ENCODE results near the gene JMJD7. TPM values are rescaled to one million over a fixed set of nuclear protein-coding genes. Genes with fewer than 3 reads are reported as not detected.

JMJD7 gene
- total and polyA plus RNA-seq, 2 donors (not counting 1 experiment from before 2014, with no cell fraction given): 33.4 to 43.9 TPM

- TF ChIP-seq, protein P1, sequence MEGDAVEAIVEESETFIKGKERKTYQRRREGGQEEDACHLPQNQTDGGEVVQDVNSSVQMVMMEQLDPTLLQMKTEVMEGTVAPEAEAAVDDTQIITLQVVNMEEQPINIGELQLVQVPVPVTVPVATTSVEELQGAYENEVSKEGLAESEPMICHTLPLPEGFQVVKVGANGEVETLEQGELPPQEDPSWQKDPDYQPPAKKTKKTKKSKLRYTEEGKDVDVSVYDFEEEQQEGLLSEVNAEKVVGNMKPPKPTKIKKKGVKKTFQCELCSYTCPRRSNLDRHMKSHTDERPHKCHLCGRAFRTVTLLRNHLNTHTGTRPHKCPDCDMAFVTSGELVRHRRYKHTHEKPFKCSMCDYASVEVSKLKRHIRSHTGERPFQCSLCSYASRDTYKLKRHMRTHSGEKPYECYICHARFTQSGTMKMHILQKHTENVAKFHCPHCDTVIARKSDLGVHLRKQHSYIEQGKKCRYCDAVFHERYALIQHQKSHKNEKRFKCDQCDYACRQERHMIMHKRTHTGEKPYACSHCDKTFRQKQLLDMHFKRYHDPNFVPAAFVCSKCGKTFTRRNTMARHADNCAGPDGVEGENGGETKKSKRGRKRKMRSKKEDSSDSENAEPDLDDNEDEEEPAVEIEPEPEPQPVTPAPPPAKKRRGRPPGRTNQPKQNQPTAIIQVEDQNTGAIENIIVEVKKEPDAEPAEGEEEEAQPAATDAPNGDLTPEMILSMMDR (IDR thresholded peaks at IDR 0.05): no peak
- TF ChIP-seq EZH2 (IDR thresholded peaks at IDR 0.05; ENCODE audit: borderline replicate concordance, insufficient read depth, low read depth, low read length, poor library complexity, severe bottlenecking): no peak
- CTCF ChIA-PET: no interaction called here
- no peak overlapping the region for H3K27ac Mint-ChIP-seq
Observed at GRCh38 chr15:41879321-41879845, 51.5 kb downstream of the JMJD7 start.

GRCh38 chr15:41880156-41880877 is 52.4 kb downstream of the JMJD7 start:
- 96% methylated on average over 5 of the region's 10 CpGs for WGBS (ENCODE audit: insufficient coverage)
- H3K27ac ChIP-seq (ENCODE audit: low read length in 2 of 2): no peak overlapping the region
- ChIA-PET POLR2A (no interaction called here), CTCF (interaction anchor here (0.6 to 1.5 kb wide), 3 partner anchors 12 to 1062 kb away, joined by 3 to 5 read pairs (median 4); no protein-coding TSS in a partner anchor)
- H3K79me2 ChIP-seq (ENCODE audit: control insufficient read depth, insufficient read depth, low read length): no peaks in the 10 kb centered on the region
- TF ChIP-seq, protein P1 (IDR thresholded peaks at IDR 0.05): no peak
- TF ChIP-seq EZH2 (IDR thresholded peaks at IDR 0.05; ENCODE audit: borderline replicate concordance, insufficient read depth, low read depth, low read length, poor library complexity, severe bottlenecking): no peak
- intact Hi-C loops (cut with micrococcal nuclease): no loop called here
- no peak overlapping the region for H3K9ac ChIP-seq (ENCODE audit: low read length)
- peaks cover 16 to 26% of the 10 kb centered on the region in 2 donors for H3K4me1 ChIP-seq (ENCODE audit: control insufficient read depth in 2 of 2, insufficient read depth in 2 of 2, low read length in 2 of 2)
- H3K4me3 Mint-ChIP-seq: no peak overlapping the region
- H3K27me3 ChIP-seq (replicated peaks in 1 of 4; ENCODE audit: control extremely low read depth in 1 of 4, control insufficient read depth in 3 of 4, insufficient read depth in 4 of 4, low read length in 3 of 4): peaks cover 0 to 29% (median 3%) of the 10 kb centered on the region in 4 experiments
- no peak for DNase-seq
- no peaks in the 10 kb centered on the region for H4K20me1 ChIP-seq (ENCODE audit: control insufficient read depth, insufficient read depth, low read length, poor library complexity, severe bottlenecking)
- peaks cover 23% of the 10 kb centered on the region for H3K27me3 Mint-ChIP-seq
- no peaks in the 10 kb centered on the region for H3K36me3 ChIP-seq (replicated peaks in 1 of 2; ENCODE audit: control extremely low read depth in 1 of 2, control insufficient read depth in 1 of 2, extremely low read depth in 1 of 2, insufficient read depth in 2 of 2, low read length in 1 of 2)
- H3K4me1 Mint-ChIP-seq: peaks cover 23% of the 10 kb centered on the region
- H3K27ac Mint-ChIP-seq: no peak overlapping the region
- no peak overlapping the region for H2AFZ ChIP-seq (ENCODE audit: insufficient read depth, low read depth, low read length, poor library complexity, severe bottlenecking)
- no peaks in the 10 kb centered on the region for H3K9me3 ChIP-seq (ENCODE audit: control extremely low read depth in 1 of 3, control insufficient read depth in 2 of 3, insufficient read depth in 1 of 3, low read length in 2 of 3)
- no peak for ATAC-seq (ENCODE audit: low read depth)
- H3K9me3 Mint-ChIP-seq (ENCODE audit: insufficient read depth): no peaks in the 10 kb centered on the region
- H3K4me3 ChIP-seq (ENCODE audit: control extremely low read depth in 1 of 5, extremely low read depth in 1 of 5, insufficient read depth in 1 of 5, low read depth in 2 of 5, low read length in 4 of 5): no peak overlapping the region
- H3K4me2 ChIP-seq (replicated peaks; ENCODE audit: low read depth, low read length, poor library complexity, severe bottlenecking): no peak overlapping the region

More at GRCh38 chr15:41879321-41879845, 51.5 kb downstream of the JMJD7 start:
- Histone ChIP-seq H3K4me1 (ENCODE audit: control insufficient read depth in 2 of 2, insufficient read depth in 2 of 2, low read length in 2 of 2) (peaks cover 16 to 26% of the 10 kb centered on the region in 2 donors), H3K27ac (ENCODE audit: low read length in 2 of 2) (no peak overlapping the region), H4K20me1 (ENCODE audit: control insufficient read depth, insufficient read depth, low read length, poor library complexity, severe bottlenecking) (no peaks in the 10 kb centered on the region), H3K4me2 (replicated peaks; ENCODE audit: low read depth, low read length, poor library complexity, severe bottlenecking) (no peak overlapping the region), H3K36me3 (replicated peaks in 1 of 2; ENCODE audit: control extremely low read depth in 1 of 2, control insufficient read depth in 1 of 2, extremely low read depth in 1 of 2, insufficient read depth in 2 of 2, low read length in 1 of 2) (no peaks in the 10 kb centered on the region), H3K79me2 (ENCODE audit: control insufficient read depth, insufficient read depth, low read length) (no peaks in the 10 kb centered on the region), H3K4me3 (ENCODE audit: control extremely low read depth in 1 of 5, extremely low read depth in 1 of 5, insufficient read depth in 1 of 5, low read depth in 2 of 5, low read length in 4 of 5) (no peak overlapping the region), H3K9ac (ENCODE audit: low read length) (no peak overlapping the region), H2AFZ (ENCODE audit: insufficient read depth, low read depth, low read length, poor library complexity, severe bottlenecking) (no peak overlapping the region), H3K9me3 (ENCODE audit: control extremely low read depth in 1 of 3, control insufficient read depth in 2 of 3, insufficient read depth in 1 of 3, low read length in 2 of 3) (no peaks in the 10 kb centered on the region), H3K27me3 (replicated peaks in 1 of 4; ENCODE audit: control extremely low read depth in 1 of 4, control insufficient read depth in 3 of 4, insufficient read depth in 4 of 4, low read length in 3 of 4) (peaks cover 0 to 31% (median 3%) of the 10 kb centered on the region in 4 experiments)
- WGBS (ENCODE audit: insufficient coverage): 91% methylated on average over 9 of the region's 10 CpGs
- Mint-ChIP-seq H3K9me3 (ENCODE audit: insufficient read depth) (no peaks in the 10 kb centered on the region), H3K4me1 (peaks cover 22% of the 10 kb centered on the region), H3K27me3 (peaks cover 23% of the 10 kb centered on the region), H3K4me3 (no peak overlapping the region)
- POLR2A ChIA-PET: no interaction called here
- no peak for ATAC-seq (ENCODE audit: low read depth)
- DNase-seq: no peak
- intact Hi-C loops (cut with micrococcal nuclease): no loop called here

All from B cell (primary cell).